SH-SY5Y (cell line): ENCODE results near the gene NAA38.

Source experiments
- GATA2 ChIP-seq: IDR thresholded peaks from 2 replicates; pipeline ENCODE4 v1.6.1; 2011; ENCODE audit warnings: mild to moderate bottlenecking, low read depth, low read length
- GATA3 ChIP-seq: IDR thresholded peaks from 2 replicates; pipeline ENCODE4 v1.6.1; 2011; ENCODE audit warnings: low read depth, mild to moderate bottlenecking, low read length, moderate library complexity

GRCh38 chr17:7807206-7807605 is 50.2 kb downstream of the NAA38 start:
- no peak for TF ChIP-seq GATA3
- no peak for TF ChIP-seq GATA2
